HepG2 (cell line): ENCODE measurements around the gene COG5. TPM values are rescaled to one million over a fixed set of nuclear protein-coding genes. Genes with fewer than 3 reads are reported as not detected.

Experiments used
- ATAC-seq: fragments of 200-7000 bp; cut with Tn5 transposase; 3 replicates; pipeline ENCODE4 v1.9.1; 2020; ENCODE audit warnings: mild to moderate bottlenecking, moderate library complexity
- BruUV-seq: library from RNA; stranded (reverse); fragments of 400-500 nt; replicated peaks from 2 replicates; lab custom pipeline; 2021; lab: Mats Ljungman, UMichigan
- CTCF ChIA-PET: fragments of 300-600 bp; formaldehyde crosslinking; extraction: SDS; loops from one replicate; lab custom pipeline; 2021; ENCODE audit warnings: low total read pairs, inconsistent platforms, low intra/inter-chr PET ratio; lab: Yijun Ruan, JAX
- POLR2A ChIA-PET: fragments of 350-600 bp; sonication (Branson Sonifier 250); formaldehyde crosslinking; loops from one replicate; lab custom pipeline; 2020; ENCODE audit warnings: antibody characterized with exemption, inconsistent platforms; lab: Yijun Ruan, JAX
- DNase-seq: peaks from one replicate; pipeline ENCODE4 v3.0.0-alpha.2; 2015; ENCODE audit warnings: low spot score
- FAIRE-seq: peaks from 3 replicates; lab custom pipeline; 2011; peaks lifted over from hg19 to GRCh38; lab: Jason Lieb, UNC
- H2AFZ ChIP-seq: one replicate; pipeline ENCODE4 v1.6.1; 2011; ENCODE audit warnings: low read length, inconsistent platforms
- H3K27ac ChIP-seq: fragments of 300-600 bp; 3 replicates; pipeline ENCODE4 v1.8.0; 2011; ENCODE audit warnings: mixed run types, mild to moderate bottlenecking, mixed read lengths, low read length, inconsistent platforms; ENCODE audit not compliant: insufficient read depth; ENCODE audit errors: extremely low read length
- H3K27me3 ChIP-seq, 2 experiments: fragments of 200-600 bp in 1 of 2; 2 replicates in 1 of 2; 3 replicates in 1 of 2; pipeline versions ENCODE4 v1.6.0 to v1.8.0; 2011; ENCODE audit warnings: low read length in 2 of 2, mild to moderate bottlenecking in 2 of 2, moderate library complexity in 2 of 2, inconsistent platforms in 1 of 2; ENCODE audit not compliant: insufficient read depth in 2 of 2, control insufficient read depth in 1 of 2
- H3K36me3 ChIP-seq, 2 experiments: fragments of 200-600 bp in 1 of 2; replicated peaks in 1 of 2; 2 replicates in 1 of 2; 3 replicates in 1 of 2; pipeline versions ENCODE4 v1.5.1 to v1.8.0; 2011; ENCODE audit warnings: low read length in 2 of 2, inconsistent platforms in 1 of 2; ENCODE audit not compliant: insufficient read depth in 2 of 2, control insufficient read depth in 1 of 2
- H3K4me1 ChIP-seq: 2 replicates; pipeline ENCODE4 v1.5.1; 2012; ENCODE audit warnings: low read length, inconsistent platforms; ENCODE audit not compliant: insufficient read depth
- H3K4me2 ChIP-seq: 2 replicates; pipeline ENCODE4 v1.6.0; 2011; ENCODE audit warnings: low read depth, low read length, inconsistent platforms
- H3K4me3 ChIP-seq, 3 experiments: fragments of 200-600 bp in 1 of 3; sonication (generic), shearing (Covaris generic) in 1 of 3; replicated peaks in 1 of 3; 2 replicates each; pipeline ENCODE4 v1.5.1; 2011 to 2016; ENCODE audit warnings: low read length in 3 of 3, inconsistent platforms in 2 of 3, low read depth in 2 of 3, mild to moderate bottlenecking in 2 of 3, control low read depth in 1 of 3, mixed read lengths in 1 of 3; ENCODE audit not compliant: insufficient read depth in 1 of 3
- H3K79me2 ChIP-seq: one replicate; pipeline ENCODE4 v1.6.1; 2011; ENCODE audit warnings: low read length, inconsistent platforms; ENCODE audit not compliant: insufficient read depth
- H3K9ac ChIP-seq: 2 replicates; pipeline ENCODE4 v1.6.0; 2011; ENCODE audit warnings: mild to moderate bottlenecking, low read depth, low read length, inconsistent platforms; ENCODE audit not compliant: insufficient read depth
- H3K9me3 ChIP-seq: 2 replicates; pipeline ENCODE4 v1.5.1; 2012; ENCODE audit warnings: mild to moderate bottlenecking, low read length
- H4K20me1 ChIP-seq: 2 replicates; pipeline ENCODE4 v1.6.0; 2011; ENCODE audit warnings: inconsistent platforms, mild to moderate bottlenecking, low read length, moderate library complexity; ENCODE audit not compliant: insufficient read depth
- ATM ChIP-seq: fragments of 450-650 bp; IDR thresholded peaks from 2 replicates; pipeline ENCODE4 v1.7.1; 2017; ENCODE audit warnings: mild to moderate bottlenecking, borderline replicate concordance
- HCFC1 ChIP-seq: fragments of 150-350 bp; IDR thresholded peaks from 2 replicates; pipeline ENCODE4 v1.6.1; 2014; ENCODE audit warnings: low read depth, low read length
- HNF4A ChIP-seq: sonication (generic); formaldehyde crosslinking; IDR thresholded peaks from 2 replicates; pipeline ENCODE4 v1.4.0; 2020; ENCODE audit warnings: missing genetic modification reagents
- KDM4B ChIP-seq: sonication (generic); formaldehyde crosslinking; IDR thresholded peaks from 2 replicates; pipeline ENCODE4 v1.4.0; 2020; ENCODE audit warnings: missing genetic modification reagents
- MTA3 ChIP-seq: sonication (generic); formaldehyde crosslinking; IDR thresholded peaks from 2 replicates; pipeline ENCODE4 v1.4.0; 2020; ENCODE audit warnings: missing genetic modification reagents
- NFAT5 ChIP-seq: sonication (generic); formaldehyde crosslinking; IDR thresholded peaks from 2 replicates; pipeline ENCODE4 v1.4.0; 2020; ENCODE audit warnings: missing genetic modification reagents
- RFX5 ChIP-seq: IDR thresholded peaks from 2 replicates; pipeline ENCODE4 v1.6.1; 2011; ENCODE audit warnings: low read depth, low read length, improper control_type of control experiment
- TEAD3 ChIP-seq: optimal IDR thresholded peaks from 2 replicates; pipeline ENCODE3; 2016; ENCODE audit warnings: borderline replicate concordance
- ZFP41 ChIP-seq: sonication (generic); formaldehyde crosslinking; IDR thresholded peaks from 2 replicates; pipeline ENCODE4 v1.4.0; 2020; ENCODE audit warnings: mild to moderate bottlenecking, missing genetic modification reagents, borderline replicate concordance
- ZNF276 ChIP-seq: sonication (generic); formaldehyde crosslinking; IDR thresholded peaks from 2 replicates; pipeline ENCODE4 v1.4.0; 2020; ENCODE audit warnings: mild to moderate bottlenecking, low read depth, missing genetic modification reagents
- ZNF446 ChIP-seq: sonication (generic); formaldehyde crosslinking; IDR thresholded peaks from 2 replicates; pipeline ENCODE4 v1.5.0; 2020; ENCODE audit warnings: mild to moderate bottlenecking, missing genetic modification reagents
- ZNF672 ChIP-seq: sonication (generic); formaldehyde crosslinking; IDR thresholded peaks from 2 replicates; pipeline ENCODE4 v1.8.1; 2022; ENCODE audit warnings: missing genetic modification reagents
- ZNF674 ChIP-seq: sonication (generic); formaldehyde crosslinking; IDR thresholded peaks from 2 replicates; pipeline ENCODE4 v1.5.0; 2020; ENCODE audit warnings: low read depth, mild to moderate bottlenecking, missing genetic modification reagents
- ZNF746 ChIP-seq: sonication (generic); formaldehyde crosslinking; IDR thresholded peaks from 2 replicates; pipeline ENCODE4 v1.8.0; 2022; ENCODE audit warnings: mild to moderate bottlenecking, missing genetic modification reagents
- ZNF768 ChIP-seq: sonication (generic); formaldehyde crosslinking; IDR thresholded peaks from 2 replicates; pipeline ENCODE4 v1.4.0; 2020; ENCODE audit warnings: missing genetic modification reagents
- WGBS: methylation state at CpG from one replicate; pipeline ENCODE4 v1.1.6; 2017; ENCODE audit warnings: low lambda C conversion rate; 5-methylcytosine and 5-hydroxymethylcytosine counted together
- in situ Hi-C: cut with HindIII; loops from 2 replicates; pipeline ENCODE4 v1.10.0; 2017; ENCODE audit warnings: low pct_unique_long_range_greater_than_20kb; ENCODE audit not compliant: extremely low pct_ligation_motif_present
- intact Hi-C: fragments of 100-400 bp; cut with micrococcal nuclease; formaldehyde crosslinking; loops from one replicate; pipeline ENCODE4 v1.10.0; 2022; ENCODE audit not compliant: unreplicated experiment
- polyA plus RNA-seq, 8 experiments: library from polyadenylated mRNA; depleted of rRNA in 3 of 8; stranded (reverse) in 7 of 8; unstranded in 1 of 8; fragments of >200 nt; fragmentation: Illumina TruSeq in 4 of 8; extraction: Trizol in 4 of 8; gene quantifications; 2 replicates each; pipeline versions ENCODE4 v1.2.1 to v1.2.3, GENCODE V29; 2011 to 2016; ENCODE audit warnings: low read depth in 4 of 8, missing spikeins in 1 of 8, mixed read lengths in 1 of 8; ENCODE audit not compliant: insufficient read depth in 1 of 8
- total RNA-seq, 5 experiments: library from RNA; depleted of rRNA; stranded (reverse); fragments of >200 nt; fragmentation: Illumina TruSeq; extraction: Trizol; gene quantifications; 2 replicates each; pipeline ENCODE4 v1.2.3, GENCODE V29; 2016; ENCODE audit warnings: low read depth in 1 of 5
- TF ChIP-seq, protein P1 (sequence below): IDR thresholded peaks from 2 replicates; pipeline ENCODE4 v1.6.1; 2016; ENCODE audit warnings: missing compliant biosample characterization, missing genetic modification reagents, borderline replicate concordance
- TF ChIP-seq, protein P2 (sequence below): IDR thresholded peaks from 2 replicates; pipeline ENCODE4 v1.6.1; 2018; ENCODE audit warnings: missing genetic modification reagents

The COG5 gene
- total and polyA plus RNA-seq, 2 of the 13 experiments (the other 11 are each of a cell fraction or from before 2014, with no cell fraction given): 20.4 to 31.3 TPM

DNA sequence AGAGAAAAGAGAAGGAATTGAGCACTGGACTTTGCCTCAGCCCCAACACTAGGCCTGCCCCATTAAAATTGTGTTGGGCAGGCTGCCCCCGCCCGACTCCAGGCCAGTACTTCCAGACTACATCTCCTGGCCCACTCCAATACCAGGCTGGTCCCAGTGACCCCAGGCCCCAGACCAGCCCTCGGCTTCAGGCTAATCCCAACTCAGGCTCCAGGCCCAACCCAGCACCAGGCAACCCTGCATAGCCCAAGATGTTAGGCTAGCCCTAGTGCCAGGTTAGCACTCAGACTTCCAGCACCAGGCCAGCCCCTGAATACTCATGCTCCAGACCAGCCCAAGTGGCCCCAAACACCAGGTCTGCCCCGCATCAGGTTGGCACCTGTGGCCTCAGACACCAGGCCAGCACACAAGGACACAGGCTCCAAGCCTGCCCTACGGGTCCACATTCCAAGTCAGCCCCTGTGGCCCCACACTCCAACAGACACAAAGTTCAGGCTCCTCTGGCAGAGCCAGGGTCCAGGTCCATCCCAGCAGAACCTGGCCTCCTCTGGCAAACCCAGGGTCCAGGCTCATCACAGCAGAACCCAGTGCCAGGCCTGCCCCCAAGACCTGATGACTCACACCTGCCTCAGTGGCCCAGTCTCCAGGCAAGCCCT is 20.3 kb downstream of the COG5 start:
- FAIRE-seq: no peak
- CTCF ChIA-PET: no interaction called here
- no peak for TF ChIP-seq NFAT5
- no peak for TF ChIP-seq ATM
- TF ChIP-seq HNF4A (CRISPR knock-in tag): peak; percentile 69
- no peak for TF ChIP-seq RFX5
- no peak for TF ChIP-seq ZFP41 (CRISPR knock-in tag)
- TF ChIP-seq ZNF768 (CRISPR knock-in tag): no peak
- no peak for TF ChIP-seq ZNF674
- TF ChIP-seq ZNF276 (CRISPR knock-in tag): no peak
- TF ChIP-seq, protein P1, sequence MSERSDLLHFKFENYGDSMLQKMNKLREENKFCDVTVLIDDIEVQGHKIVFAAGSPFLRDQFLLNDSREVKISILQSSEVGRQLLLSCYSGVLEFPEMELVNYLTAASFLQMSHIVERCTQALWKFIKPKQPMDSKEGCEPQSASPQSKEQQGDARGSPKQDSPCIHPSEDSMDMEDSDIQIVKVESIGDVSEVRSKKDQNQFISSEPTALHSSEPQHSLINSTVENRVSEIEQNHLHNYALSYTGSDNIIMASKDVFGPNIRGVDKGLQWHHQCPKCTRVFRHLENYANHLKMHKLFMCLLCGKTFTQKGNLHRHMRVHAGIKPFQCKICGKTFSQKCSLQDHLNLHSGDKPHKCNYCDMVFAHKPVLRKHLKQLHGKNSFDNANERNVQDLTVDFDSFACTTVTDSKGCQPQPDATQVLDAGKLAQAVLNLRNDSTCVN (CRISPR knock-in tag): no peak
- TF ChIP-seq ZNF672 (CRISPR knock-in tag): no peak
- peak; percentile 34 for TF ChIP-seq TEAD3 (CRISPR knock-in tag)
- TF ChIP-seq HCFC1: no peak
- no peak for TF ChIP-seq MTA3 (CRISPR knock-in tag)
- TF ChIP-seq, protein P2, sequence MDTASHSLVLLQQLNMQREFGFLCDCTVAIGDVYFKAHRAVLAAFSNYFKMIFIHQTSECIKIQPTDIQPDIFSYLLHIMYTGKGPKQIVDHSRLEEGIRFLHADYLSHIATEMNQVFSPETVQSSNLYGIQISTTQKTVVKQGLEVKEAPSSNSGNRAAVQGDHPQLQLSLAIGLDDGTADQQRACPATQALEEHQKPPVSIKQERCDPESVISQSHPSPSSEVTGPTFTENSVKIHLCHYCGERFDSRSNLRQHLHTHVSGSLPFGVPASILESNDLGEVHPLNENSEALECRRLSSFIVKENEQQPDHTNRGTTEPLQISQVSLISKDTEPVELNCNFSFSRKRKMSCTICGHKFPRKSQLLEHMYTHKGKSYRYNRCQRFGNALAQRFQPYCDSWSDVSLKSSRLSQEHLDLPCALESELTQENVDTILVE (CRISPR knock-in tag): no peak
- TF ChIP-seq KDM4B (CRISPR knock-in tag): no peak
- TF ChIP-seq ZNF746 (CRISPR knock-in tag): no peak
- TF ChIP-seq ZNF446 (CRISPR knock-in tag): no peak

More for the DNA sequence above, 20.3 kb downstream of the COG5 start:
- ATAC-seq (peak; percentile 76), DNase-seq (no peak)
- H3K9ac ChIP-seq: no peak overlapping the region
- H3K4me2 ChIP-seq: no peak overlapping the region
- no peak overlapping the region for H3K4me3 ChIP-seq
- intact Hi-C loops: no loop called here
- H3K36me3 ChIP-seq: peaks cover 5 to 37% of the 10 kb centered on the region in 2 experiments
- no peaks in the 10 kb centered on the region; the same call in 1 of the 2 replicates for H4K20me1 ChIP-seq
- H3K79me2 ChIP-seq: peaks cover 9% of the 10 kb centered on the region
- in situ Hi-C loops: no loop called here
- H2AFZ ChIP-seq: no peak overlapping the region
- no TSS peak for BruUV-seq
- H3K27me3 ChIP-seq: no peaks in the 10 kb centered on the region
- no peak overlapping the region for H3K27ac ChIP-seq
- POLR2A ChIA-PET: no interaction called here
- H3K4me1 ChIP-seq: peaks cover 17% of the 10 kb centered on the region
- peaks cover 9% of the 10 kb centered on the region; the same call in 1 of the 2 replicates for H3K9me3 ChIP-seq
- WGBS: 90% methylated on average over 2 of the region's 5 CpGs
